Daoy (cell line): ENCODE results near the gene LYZL1. TPM values are rescaled to one million over a fixed set of nuclear protein-coding genes. Genes with fewer than 3 reads are reported as not detected.
A peak's percentile ranks its signal among the peaks of the same experiment; 100 is the strongest.
"Not testable (repeated sequence)": the region's sequence is repeated elsewhere in the genome, so short reads cannot be mapped to it uniquely, and the experiment has no call there.

Source experiments
- DNase-seq: peaks from one replicate; pipeline ENCODE4 v3.0.0-alpha.2; 2015; ENCODE audit warnings: low read depth
- total RNA-seq: library from RNA; depleted of rRNA; stranded (reverse); fragments of >200 nt; shearing (Covaris generic); gene quantifications from 2 replicates; pipeline ENCODE4 v1.2.3, GENCODE V29; 2014

Gene LYZL1
- total RNA-seq, 1 experiment from 2014 or later, result not detected

GRCh38 chr10:29263506-29263905, 25.4 kb upstream of the LYZL1 start:
- no peak for DNase-seq

GRCh38 chr10:29265210-29265768, 23.6 kb upstream of the LYZL1 start:
- no peak for DNase-seq

- no peak for DNase-seq
Measured at GRCh38 chr10:29266641-29267040, 22.2 kb upstream of the LYZL1 start.

- no peak for DNase-seq
Measured at GRCh38 chr10:29268011-29268410, 20.9 kb upstream of the LYZL1 start.

- DNase-seq, result no peak
Measured at GRCh38 chr10:29269486-29269885, 19.4 kb upstream of the LYZL1 start.

GRCh38 chr10:29270883-29271282, 18.0 kb upstream of the LYZL1 start:
- DNase-seq, result no peak

- DNase-seq, result no peak
Measured at GRCh38 chr10:29271877-29272276, 17.0 kb upstream of the LYZL1 start.

- no peak for DNase-seq
Measured at GRCh38 chr10:29273478-29273877, 15.4 kb upstream of the LYZL1 start.

- DNase-seq, result no peak
Measured at GRCh38 chr10:29276251-29276850, 12.5 kb upstream of the LYZL1 start.

- no peak for DNase-seq
Measured at GRCh38 chr10:29277296-29277695, 11.6 kb upstream of the LYZL1 start.

GRCh38 chr10:29279779-29280487, 8.9 kb upstream of the LYZL1 start:
- DNase-seq, result no peak

- no peak for DNase-seq
Measured at GRCh38 chr10:29280488-29280840, 8.4 kb upstream of the LYZL1 start.

GRCh38 chr10:29285624-29286051, 3.2 kb upstream of the LYZL1 start:
- no peak for DNase-seq

- no peak for DNase-seq
Measured at GRCh38 chr10:29287635-29288034, 1.2 kb upstream of the LYZL1 start.

- not testable (repeated sequence) for DNase-seq
Measured at GRCh38 chr10:29291561-29291960, 2.7 kb downstream of the LYZL1 start.

GRCh38 chr10:29292406-29292805, 3.5 kb downstream of the LYZL1 start:
- DNase-seq, result not testable (repeated sequence)

- no peak for DNase-seq
Measured at GRCh38 chr10:29295813-29296212, 6.9 kb downstream of the LYZL1 start.

GRCh38 chr10:29297678-29298077, 8.8 kb downstream of the LYZL1 start:
- DNase-seq, result no peak

- DNase-seq, result no peak
Measured at GRCh38 chr10:29301359-29301910, 12.6 kb downstream of the LYZL1 start.

GRCh38 chr10:29302499-29302898, 13.6 kb downstream of the LYZL1 start:
- DNase-seq, result no peak

- DNase-seq, result peak; percentile 63
Measured at GRCh38 chr10:29304264-29304994, 15.6 kb downstream of the LYZL1 start.

- no peak for DNase-seq
Measured at GRCh38 chr10:29304995-29305335, 16.1 kb downstream of the LYZL1 start.
